HTERT RPE-1 (cell line): ENCODE results near the gene UNC50.
"Not testable (repeated sequence)": the region's sequence is repeated elsewhere in the genome, so short reads cannot be mapped to it uniquely, and the experiment has no call there.

Experiments
- in situ Hi-C: fragments of 300-500 bp; cut with MboI; formaldehyde crosslinking; loops from 4 replicates; pipeline ENCODE4 v1.14.3; 2020; ENCODE audit warnings: low sequenced_read_pairs

Gene UNC50

DNA sequence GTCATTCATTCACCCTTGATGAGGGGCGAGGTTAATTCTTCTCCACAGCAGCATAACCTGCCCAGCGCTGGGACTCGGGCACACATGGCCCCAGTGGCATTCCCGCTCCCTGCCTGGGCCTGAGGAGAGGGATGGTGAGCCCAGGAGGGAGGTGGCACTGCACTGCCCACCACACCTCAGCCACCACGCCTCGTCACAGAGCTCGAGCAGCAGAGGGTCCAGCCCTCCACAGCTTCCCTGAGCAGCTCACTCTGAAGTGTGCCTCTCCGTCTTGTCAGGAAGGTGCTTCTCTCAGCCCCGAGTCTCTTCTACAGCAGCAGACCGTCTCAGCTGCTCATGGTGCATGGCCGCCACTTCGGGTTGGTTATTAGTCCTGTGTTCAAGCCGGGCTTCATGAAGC is 35.0 kb upstream of the UNC50 start:
- in situ Hi-C loops = no loop called here

DNA sequence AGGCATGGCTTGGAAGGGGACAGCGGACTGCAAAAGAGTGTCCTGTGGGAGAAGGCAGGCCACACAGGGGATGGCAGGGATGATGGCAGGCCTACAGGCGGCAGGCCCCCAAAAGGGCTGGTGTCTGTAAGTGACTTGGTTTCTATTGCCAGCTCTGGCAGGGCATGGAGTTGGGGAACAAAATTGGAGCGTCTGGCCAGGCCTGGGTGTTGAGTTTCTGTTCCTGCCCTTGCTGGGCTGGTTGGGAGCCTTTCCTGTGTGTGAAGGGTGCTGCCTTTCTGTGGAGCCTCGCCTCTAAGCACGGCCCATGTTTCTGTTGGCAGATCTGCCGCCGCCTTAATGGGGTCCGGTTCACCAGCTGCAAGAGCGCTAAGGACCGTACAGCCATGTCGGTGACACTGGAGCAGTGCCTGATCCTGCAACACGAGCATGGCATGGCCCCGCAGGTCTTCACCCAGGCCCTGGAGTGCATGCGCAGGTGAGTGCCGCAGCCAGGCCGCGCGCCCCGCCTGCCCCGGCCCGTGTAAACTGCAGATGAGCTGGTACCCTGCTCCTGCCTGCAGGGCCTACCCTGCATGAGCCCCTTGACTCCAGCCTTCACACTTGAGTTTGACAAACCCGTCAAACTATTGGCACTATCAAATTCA is 31.6 kb upstream of the UNC50 start:
- in situ Hi-C loops = no loop called here

DNA sequence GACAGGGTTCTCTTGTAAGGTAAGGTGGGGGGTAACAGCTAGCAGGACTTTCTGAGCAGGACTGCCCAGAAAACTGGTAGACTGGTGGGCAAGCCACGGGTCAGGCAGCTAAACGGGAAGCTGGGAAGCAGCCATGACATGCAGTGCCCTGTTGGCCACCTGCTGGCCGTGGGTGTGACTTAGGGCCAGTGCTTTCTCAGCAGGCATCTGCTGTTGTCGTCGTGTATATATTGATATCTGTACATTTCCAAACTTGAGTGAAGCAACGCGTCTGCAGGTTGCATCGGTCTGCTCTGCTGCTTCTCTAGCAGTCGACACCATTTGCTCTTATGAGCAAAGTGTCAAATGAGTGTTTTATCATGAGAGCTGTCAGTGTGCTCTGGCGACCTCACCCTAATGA is 31.1 kb upstream of the UNC50 start:
- in situ Hi-C loops = no loop called here

DNA sequence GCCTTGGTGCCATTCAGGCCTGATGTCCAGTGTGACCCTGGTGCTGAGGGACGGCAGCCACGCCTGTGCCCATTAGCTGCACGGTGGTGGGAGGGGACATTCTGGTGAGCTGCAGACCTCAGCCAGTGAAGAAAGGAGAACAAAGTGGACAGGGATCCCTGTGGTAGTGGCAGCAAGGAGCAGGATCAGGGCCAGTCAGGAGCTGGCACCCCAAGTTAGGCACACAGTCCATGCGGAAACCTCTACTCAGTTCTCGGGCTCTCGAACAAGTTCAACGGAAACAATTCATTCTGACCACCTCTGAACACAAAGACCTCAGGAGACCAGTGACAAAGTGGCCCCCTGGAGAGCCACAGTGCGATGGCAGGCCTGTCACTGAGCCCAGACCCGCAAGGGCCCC is 30.2 kb upstream of the UNC50 start:
- in situ Hi-C loops = no loop called here

DNA sequence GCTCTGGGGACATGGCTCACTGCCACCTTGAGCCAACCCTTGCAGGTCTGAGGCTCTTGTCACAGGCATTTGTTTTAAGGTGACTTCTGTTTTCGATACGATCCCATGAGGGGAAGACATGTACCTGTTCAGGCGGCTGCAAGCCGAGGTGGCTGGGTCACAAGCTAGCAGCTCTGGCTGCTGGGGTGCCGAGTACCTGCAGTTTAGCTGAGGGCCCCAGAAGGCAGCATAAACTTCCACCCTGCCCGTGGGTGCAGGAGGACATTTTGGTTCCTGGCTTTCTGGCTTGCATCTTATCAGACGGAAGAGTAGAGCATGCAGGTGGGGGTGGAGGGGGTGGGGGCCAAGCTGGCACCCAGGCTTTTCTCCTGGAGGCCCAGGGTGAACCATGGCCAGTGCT is 28.5 kb upstream of the UNC50 start:
- in situ Hi-C loops = no loop called here

DNA sequence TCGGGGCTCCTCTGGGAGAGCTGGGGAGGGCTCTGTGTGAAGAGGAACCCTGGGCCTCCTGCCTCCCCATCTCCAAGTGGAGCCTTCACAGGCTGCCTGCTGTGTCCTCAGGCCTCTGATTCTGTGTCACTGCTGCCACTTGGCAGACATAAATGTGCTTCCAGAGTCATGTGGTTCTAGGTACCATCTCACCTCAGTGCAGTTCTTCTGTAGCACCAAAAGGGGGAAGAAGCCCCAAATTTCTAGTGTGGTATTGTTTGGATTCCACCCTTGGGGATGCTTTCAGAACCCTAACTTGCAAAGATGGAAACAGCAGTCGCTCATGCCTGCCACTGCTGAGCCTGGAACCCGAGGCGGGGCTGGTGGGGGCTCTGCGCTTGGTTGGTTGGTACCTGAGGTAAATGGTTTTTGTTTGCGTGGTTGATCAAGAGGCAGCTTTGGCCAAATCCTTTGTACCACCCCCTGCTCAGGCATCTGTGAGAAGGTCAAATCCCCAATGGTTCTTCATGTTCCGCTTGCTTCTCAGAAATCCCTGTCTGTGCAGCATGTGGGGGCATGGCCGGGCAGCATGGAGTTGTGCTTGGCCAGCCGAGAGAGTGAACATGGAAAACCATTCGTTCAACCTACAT is 27.6 kb upstream of the UNC50 start:
- in situ Hi-C loops = no loop called here

DNA sequence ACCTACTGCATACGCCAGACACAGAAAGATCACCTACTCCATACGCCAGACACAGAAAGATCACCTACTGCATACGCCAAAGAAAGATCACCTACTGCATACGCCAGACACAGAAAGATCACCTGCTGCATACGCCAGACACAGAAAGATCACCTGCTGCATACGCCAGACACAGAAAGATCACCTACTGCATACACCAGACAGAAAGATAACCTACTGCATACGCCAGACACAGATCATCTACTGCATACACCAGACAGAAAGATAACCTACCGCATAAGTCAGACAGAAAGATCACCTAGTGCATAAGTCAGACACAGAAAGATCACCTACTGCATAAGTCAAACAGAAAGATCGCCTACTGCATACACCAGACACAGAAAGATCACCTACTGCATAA is 25.9 kb upstream of the UNC50 start:
- in situ Hi-C loops = no loop called here

DNA sequence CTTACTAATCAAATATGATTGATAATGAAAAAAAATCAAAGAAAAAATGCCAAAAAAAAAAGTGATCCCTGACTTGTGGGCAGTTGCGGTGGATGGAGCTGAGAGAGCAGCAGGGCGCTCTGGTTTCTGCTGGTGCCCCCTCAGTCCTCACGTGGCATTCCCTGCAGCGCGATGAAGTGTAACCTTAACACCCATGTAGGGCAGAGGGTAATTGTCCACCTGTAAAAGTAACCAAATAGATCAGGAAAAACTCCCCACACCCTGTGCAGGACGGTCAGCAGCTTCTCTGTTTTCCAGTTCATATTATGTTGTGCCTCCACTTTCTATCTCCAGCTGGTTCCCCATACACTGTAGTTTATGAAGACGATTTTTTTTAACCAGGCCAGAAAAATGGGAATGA is 25.1 kb upstream of the UNC50 start:
- in situ Hi-C loops = no loop called here

DNA sequence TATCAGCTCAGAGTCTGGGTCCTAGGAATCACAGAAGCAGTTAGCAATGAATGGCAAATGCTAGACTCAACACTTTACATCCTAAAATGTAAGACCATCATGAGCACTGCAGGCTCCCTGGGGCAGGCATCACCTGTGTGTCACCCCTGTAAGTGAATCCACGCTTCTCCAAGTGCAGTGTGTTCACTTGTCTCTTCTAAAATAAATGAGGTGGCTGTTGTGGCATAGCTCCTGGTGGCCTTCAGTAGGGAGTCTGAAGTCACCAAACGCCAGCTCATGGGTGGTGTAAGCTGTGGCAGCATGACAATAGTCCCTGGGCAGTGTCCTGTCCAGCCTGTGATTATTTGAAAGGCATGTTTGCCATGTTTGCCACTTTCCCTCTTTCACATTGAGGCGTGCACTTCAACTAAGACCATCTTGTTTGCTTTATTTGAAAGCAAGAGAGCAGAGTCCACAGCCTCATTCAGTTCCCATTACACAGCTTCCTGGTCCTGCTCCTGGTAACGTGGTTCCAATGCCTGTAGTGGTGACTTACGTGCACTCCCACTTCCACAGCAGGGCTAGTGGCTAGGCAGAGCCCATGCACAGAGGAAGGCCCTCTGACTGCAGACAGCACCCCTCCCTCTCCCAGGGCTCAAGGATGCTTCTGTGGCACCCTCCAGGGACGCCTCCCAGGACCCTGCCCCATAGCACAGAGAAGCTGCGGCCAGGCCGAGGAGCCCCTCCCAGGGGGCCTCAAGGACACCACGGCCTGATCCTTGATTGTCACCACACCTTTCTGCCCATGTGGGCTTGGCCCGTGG is 24.4 kb upstream of the UNC50 start:
- in situ Hi-C loops = no loop called here

DNA sequence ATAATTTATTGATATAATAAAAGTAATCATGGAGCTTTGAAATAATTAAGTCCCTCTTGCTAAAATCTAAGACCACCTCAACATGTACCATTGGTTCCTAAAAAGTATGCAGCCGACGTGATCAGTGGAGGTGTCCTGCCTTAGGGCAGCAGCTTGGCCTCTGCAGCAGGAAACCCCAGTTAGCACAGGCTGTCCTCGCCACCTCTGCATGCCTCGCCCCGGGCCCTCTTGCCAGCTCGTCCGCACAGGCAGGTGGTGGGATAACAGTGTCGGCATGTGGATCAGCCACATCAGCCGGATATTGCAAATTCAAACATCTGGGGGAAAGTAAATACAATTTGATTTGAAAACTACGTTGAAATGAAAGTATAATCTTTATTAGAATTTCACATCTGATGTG is 23.0 kb upstream of the UNC50 start:
- in situ Hi-C loops = no loop called here

DNA sequence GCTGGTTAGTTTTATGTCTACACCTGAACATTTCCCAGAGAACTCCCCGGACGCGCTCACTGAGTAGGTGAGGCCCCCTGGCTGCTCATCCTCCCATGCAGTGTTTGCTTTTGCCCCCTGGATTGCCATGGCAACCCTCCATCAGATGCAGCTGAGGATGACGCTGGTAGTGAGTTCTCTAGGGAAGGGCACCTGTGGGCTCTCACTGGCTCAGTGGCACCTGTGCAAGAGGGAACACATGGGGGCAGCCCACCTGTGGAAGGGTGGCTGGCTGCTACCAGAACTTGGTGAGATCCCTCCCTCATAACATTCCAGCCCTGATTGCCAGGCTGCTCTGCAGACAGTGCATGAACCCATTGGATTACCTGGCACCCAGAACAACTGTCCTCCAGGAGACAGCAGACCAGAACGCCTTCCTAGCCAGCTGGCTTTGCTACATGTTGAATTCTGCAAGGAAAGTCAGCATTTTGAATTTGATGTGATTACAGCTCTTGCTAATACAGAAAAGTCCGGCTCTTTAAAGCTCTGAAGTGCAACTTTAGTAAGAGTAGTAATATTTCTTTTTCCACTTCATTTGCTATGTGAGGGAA is 21.7 kb upstream of the UNC50 start:
- in situ Hi-C loops = no loop called here

DNA sequence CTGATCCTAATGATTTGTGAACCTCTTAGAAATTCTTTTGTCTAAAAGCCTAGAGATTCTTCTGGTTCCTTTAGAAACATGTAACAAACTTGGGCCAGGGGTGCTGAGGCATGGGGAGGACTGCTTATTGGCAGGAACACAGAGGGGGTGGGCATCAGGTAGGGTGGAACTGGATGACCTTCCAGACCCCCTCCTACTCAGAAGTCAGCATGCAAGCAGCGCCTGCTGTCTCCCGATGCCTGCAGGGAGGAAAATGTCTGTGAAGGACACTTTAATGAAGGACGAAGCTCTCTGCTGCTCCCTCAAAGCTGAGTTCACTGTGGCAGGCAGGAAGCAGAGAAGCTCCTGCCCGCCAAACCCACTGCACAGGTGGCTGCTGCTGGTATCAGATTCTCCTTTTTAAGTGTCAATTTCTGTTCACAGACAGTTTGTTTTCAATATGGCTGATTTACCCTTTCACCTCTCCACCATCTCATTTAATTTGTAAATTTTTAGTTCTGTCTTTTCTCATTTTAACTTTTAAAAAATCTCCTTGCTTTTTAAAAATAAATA is 19.4 kb upstream of the UNC50 start:
- in situ Hi-C loops = no loop called here

DNA sequence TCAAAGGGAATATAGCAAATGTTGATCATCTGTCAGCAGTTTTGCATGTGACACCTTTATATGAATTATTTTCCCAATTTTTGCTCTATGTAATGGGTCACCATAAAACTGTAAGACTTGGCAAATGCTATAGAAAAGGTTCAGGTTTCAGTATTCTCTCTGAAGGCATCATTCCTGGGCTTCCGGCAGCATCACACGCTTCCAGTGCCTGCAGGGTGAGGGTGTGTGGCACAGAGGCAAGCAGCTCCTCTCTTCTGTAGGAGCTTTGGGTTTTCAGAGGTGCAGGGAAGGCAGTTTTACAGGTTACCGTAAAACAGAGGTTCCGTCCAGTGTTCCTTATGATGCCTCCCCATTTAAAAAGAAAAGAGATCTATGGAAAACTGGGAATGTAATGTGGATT is 18.9 kb upstream of the UNC50 start:
- in situ Hi-C loops = no loop called here

DNA sequence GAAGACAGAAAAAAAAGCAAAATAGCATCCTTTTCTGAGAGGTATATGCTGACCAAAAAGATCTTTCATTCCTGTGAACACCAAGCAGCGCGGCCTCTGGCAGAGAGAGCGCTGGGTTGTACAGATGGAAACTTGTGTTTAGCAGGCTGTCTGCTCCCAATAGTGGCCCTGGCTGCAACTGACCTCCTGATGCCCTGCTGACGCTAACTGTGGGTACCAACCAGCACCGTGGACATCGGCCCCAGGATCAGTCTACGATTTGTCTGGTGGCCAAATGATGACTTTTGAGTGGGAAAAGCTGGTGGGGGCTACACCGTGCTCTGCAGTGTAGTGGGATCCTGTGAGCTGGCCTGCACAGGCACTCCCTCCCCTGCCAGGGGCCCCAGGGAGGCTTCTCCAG is 15.8 kb upstream of the UNC50 start:
- in situ Hi-C loops = no loop called here

DNA sequence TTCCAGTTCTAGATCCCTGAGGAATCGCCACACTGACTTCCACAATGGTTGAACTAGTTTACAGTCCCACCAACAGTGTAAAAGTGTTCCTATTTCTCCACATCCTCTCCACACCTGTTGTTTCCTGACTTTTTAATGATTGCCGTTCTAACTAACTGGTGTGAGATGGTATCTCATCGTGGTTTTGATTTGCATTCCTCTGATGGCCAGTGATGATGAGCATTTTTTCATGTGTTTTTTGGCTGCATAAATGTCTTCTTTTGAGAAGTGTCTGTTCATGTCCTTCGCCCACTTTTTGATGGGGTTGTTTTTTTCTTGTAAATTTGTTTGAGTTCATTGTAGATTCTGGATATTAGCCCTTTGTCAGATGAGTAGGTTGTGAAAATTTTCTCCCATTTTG is 13.7 kb upstream of the UNC50 start:
- in situ Hi-C loops = not testable (repeated sequence)

DNA sequence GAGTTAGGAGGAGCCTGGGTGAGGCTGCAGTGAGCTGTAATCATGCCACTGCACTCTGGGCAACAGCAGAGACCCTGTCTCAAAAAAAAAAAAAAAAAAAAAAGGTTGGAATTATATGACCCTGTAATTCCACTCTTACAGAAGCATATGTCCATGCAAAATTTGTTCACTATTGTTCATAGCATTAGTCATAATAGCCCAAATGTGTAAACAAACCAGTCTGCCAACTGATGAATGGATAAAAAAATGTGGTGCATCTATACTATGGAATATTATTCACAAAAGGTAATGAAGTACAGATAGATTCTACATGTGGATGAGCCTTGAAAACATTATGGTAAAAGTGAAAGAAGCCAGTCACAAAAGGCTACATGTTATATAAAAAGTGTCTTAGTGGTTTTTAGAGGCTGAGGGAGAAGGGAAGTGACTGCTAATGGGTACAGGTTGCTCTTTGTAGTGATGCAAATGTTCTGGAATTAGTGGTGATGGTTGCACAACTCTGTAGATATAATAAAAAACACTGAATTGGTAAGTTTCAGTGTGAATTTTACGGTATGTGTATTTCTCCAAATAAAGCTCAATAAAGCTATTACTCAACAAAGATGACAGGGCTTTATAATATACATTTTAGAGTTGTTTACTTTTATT is 9.5 kb upstream of the UNC50 start:
- in situ Hi-C loops = no loop called here

DNA sequence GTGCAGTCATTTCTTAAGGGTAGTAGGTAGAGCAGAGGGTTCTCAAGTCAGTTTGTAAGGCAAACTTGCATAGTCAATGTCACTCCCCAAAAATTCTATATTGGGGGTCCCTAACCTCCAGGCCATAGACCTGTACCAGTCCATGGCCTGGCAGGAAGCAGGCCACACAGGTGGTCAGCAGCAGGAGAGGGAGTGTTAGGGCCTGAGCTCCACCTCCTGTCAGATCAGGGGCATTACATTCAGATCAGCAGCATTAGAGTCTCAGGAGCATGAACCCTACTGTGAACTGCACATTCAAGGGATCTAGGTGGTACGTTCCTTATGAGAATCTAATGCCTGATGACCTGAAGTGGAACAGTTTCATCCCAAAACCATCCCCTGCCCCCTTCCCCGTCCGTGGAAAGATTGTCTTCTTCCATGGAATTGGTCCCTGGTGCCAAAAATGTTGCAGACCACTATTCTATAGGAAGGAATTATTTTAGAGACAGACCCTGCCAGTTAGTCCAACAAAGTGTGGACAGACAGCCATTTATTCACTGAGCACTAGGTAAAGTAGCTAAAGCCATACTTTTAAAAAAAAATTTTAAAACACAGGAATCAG is 6.8 kb upstream of the UNC50 start:
- in situ Hi-C loops = no loop called here

DNA sequence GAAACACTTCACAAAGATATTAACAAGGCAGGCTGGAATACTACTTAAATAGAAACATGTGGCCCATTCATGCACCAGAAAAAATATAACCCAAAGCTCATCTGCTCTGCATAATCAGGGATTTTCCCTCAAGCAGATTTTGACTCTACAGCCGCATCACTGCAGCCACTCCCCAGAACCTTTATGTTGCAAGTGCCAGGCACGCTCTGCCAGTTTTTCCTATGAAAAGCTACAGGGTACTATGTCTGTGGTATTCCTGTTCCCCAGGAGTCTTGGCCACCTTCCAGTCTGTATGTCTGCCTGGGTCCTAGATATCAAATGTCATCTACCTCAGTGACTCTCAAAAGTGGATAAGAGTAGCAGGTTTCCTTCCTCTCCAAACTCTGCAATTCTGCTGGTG is 3.8 kb upstream of the UNC50 start:
- in situ Hi-C loops = no loop called here

DNA sequence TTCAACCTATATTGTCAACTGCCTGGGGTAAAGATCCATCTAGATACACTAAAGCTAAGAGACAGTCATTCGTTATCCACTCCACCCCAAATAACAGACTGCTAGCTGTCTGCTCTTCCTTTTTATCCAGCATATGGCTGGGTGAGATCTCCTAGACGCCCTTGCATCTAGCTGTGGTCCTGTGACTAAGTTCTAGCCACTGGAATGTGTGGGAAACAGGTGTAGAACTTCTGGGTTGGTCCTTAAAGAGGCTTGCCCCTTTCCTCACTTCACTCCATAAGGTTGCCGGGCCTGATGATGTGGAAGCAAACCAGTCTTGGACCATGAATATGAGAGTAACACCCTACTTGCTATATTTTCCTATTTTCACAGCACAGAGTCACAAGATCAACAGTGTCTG is 3.3 kb upstream of the UNC50 start:
- in situ Hi-C loops = no loop called here

DNA sequence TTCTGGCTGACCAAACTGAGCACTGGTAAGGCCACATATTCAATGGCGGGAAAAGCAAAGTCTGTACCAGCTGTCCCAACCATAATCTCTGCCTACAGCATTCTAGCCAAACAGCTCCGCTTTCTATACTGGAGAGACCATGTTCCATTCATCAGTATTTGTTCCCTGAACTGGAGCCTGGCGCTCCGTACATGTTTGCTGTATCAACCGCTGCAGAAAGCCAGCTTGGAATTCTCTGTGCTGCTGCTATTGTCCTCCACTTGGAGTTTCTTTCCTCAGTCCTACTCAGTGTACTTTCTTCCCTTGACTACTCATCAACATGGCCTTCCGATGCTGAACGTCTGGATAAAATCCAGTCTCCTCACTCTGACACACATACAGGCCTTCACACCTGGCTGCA is 2.0 kb upstream of the UNC50 start:
- in situ Hi-C loops = no loop called here

DNA sequence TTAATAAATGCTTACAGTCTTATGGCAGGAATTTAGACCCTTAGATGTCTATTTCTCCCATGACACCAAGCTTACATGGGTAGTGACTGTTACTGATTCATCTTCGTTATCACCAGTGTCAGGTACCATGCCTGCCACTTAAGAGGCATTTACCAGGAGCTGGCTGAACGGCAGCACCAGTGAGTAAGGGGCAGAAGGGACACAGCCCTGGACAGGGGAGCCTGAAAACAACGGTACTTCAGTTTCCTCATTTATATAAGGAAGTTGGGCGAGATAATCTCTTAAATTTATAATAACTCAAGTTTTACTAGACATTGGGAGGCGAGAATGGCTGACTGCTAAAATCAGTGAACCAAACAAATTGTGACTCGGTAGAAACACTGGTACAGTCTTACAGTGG is 1.3 kb upstream of the UNC50 start:
- in situ Hi-C loops = no loop called here
